A549 (cell line): Measurements from ENCODE around the gene TKTL2.

Source experiments
- CBX8 ChIP-seq: fragments of 200-600 bp; sonication (generic); IDR thresholded peaks from 2 replicates; pipeline ENCODE4 v1.6.1; 2016
- HEYL ChIP-seq: fragments of 250-450 bp; sonication (Bioruptor Pico); IDR thresholded peaks from 2 replicates; pipeline ENCODE4 v1.8.0; 2021; ENCODE audit warnings: mild to moderate bottlenecking, moderate library complexity
- JUN ChIP-seq, 2 experiments: fragments of >200 bp; sonication (Bioruptor Twin); formaldehyde crosslinking; IDR thresholded peaks; 2 replicates in 1 of 2; 3 replicates in 1 of 2; pipeline ENCODE4 v1.6.1; 2016 to 2017
- POLR2A ChIP-seq: IDR thresholded peaks from 2 replicates; pipeline ENCODE4 v1.6.1; 2012; ENCODE audit warnings: mild to moderate bottlenecking, low read length
- TF ChIP-seq, protein P1 (sequence below): fragments of >200 bp; sonication (Bioruptor Twin); formaldehyde crosslinking; IDR thresholded peaks from 3 replicates; pipeline ENCODE4 v1.5.1; 2016

GRCh38 chr4:163476761-163477438 lies 3.3 kb upstream of the TKTL2 start:
- no peak for TF ChIP-seq HEYL (CRISPR knock-in tag)
- TF ChIP-seq, protein P1, sequence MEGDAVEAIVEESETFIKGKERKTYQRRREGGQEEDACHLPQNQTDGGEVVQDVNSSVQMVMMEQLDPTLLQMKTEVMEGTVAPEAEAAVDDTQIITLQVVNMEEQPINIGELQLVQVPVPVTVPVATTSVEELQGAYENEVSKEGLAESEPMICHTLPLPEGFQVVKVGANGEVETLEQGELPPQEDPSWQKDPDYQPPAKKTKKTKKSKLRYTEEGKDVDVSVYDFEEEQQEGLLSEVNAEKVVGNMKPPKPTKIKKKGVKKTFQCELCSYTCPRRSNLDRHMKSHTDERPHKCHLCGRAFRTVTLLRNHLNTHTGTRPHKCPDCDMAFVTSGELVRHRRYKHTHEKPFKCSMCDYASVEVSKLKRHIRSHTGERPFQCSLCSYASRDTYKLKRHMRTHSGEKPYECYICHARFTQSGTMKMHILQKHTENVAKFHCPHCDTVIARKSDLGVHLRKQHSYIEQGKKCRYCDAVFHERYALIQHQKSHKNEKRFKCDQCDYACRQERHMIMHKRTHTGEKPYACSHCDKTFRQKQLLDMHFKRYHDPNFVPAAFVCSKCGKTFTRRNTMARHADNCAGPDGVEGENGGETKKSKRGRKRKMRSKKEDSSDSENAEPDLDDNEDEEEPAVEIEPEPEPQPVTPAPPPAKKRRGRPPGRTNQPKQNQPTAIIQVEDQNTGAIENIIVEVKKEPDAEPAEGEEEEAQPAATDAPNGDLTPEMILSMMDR: no peak
- TF ChIP-seq CBX8: no peak
- TF ChIP-seq JUN (IDR thresholded peaks at IDR 0.05): no peak
- TF ChIP-seq POLR2A: no peak
